ENCODE data around the gene PSMB5. TPM values are rescaled to one million over a fixed set of nuclear protein-coding genes. Genes with fewer than 3 reads are reported as not detected.

PSMB5 gene
- total and polyA plus RNA-seq, 2 of the 13 experiments (the other 11 are each of a cell fraction or from before 2014, with no cell fraction given), result 705 to 871 TPM

DNA sequence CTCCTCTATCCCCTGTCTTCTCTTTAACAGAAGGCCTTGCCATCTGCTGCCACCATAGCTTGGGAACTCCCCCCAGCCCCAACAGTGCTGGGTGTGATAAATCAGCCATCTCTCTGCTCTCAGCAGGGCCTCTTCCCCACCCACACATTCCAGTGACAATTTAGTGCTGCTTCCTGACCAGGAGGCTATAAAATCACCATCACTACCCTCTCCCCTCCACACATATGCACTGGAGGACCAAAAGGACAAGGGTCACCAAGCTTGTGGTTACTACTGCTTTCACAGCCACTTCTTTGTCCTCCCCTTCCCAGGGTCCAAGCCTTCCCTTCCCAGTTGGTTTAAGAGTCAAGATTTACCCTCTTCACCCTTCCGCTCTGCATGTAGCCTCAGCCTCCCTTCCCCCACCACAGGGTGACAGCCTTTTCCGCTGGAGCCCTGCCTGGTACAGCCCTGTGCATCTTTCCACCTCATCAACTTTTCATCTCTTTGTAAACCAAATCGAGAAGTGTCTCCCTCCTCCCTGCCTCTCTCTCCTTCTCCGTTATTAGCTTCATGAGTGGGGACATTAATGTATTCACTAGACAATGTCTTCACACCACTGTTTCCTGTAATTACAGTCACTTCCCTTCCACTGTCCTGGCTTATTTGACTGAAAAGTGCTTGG, 9.4 kb downstream of the PSMB5 start:
- ChIA-PET CTCF (ENCODE audit: low intra/inter-chr PET ratio, low total read pairs) (no interaction called here), POLR2A (interaction anchor here (1.0 to 15.1 kb wide), 8 partner anchors 9 to 96 kb away, joined by 3 to 203 read pairs (median 6); partner anchors contain the start of genes ACIN1, C14orf119, PRMT5 and PSMB5)
- Histone ChIP-seq H4K20me1 (ENCODE audit: insufficient read depth, low read length) (0 out of 2 replicates have a peak, but pooled peaks cover 6% of the 10 kb centered on the region), H3K79me2 (ENCODE audit: insufficient read depth, low read length) (peaks cover 14% of the 10 kb centered on the region), H2AFZ (ENCODE audit: low read length) (no peak overlapping the region), H3K4me1 (ENCODE audit: insufficient read depth, low read length) (peaks cover 29% of the 10 kb centered on the region), H3K36me3 (replicated peaks in 1 of 2; ENCODE audit: control insufficient read depth in 1 of 2, insufficient read depth in 2 of 2, low read length in 2 of 2) (peaks cover 23 to 38% of the 10 kb centered on the region in 2 experiments), H3K4me2 (ENCODE audit: low read depth, low read length) (no peak overlapping the region), H3K4me3 (replicated peaks in 1 of 3; ENCODE audit: insufficient read depth in 1 of 3, low read depth in 2 of 3, low read length in 3 of 3) (no peak overlapping the region), H3K9ac (ENCODE audit: insufficient read depth, low read depth, low read length) (no peak overlapping the region), H3K27me3 (ENCODE audit: control insufficient read depth in 1 of 2, insufficient read depth in 2 of 2, low read length in 2 of 2) (no peaks in the 10 kb centered on the region), H3K27ac (ENCODE audit: extremely low read length, insufficient read depth, low read length) (no peak overlapping the region), H3K9me3 (ENCODE audit: low read length) (no peaks in the 10 kb centered on the region)
- no peak for FAIRE-seq
- WGBS (ENCODE audit: low lambda C conversion rate), result 92% methylated on average over 4 of the region's 4 CpGs
- intact Hi-C loops (cut with micrococcal nuclease; ENCODE audit: unreplicated experiment) (no loop called here), in situ Hi-C loops (cut with HindIII; ENCODE audit: extremely low pct_ligation_motif_present, low pct_unique_long_range_greater_than_20kb) (no loop called here)
- ATAC-seq, result peak; percentile 11
- DNase-seq (ENCODE audit: low spot score), result no peak
- BruUV-seq (replicated peaks), result no TSS peak
- TF ChIP-seq WIZ (CRISPR knock-in tag; IDR thresholded peaks at IDR 0.05) (no peak), ZFP1 (CRISPR knock-in tag; IDR thresholded peaks at IDR 0.05) (no peak), XRCC5 (optimal IDR thresholded peaks at IDR 0.05; ENCODE audit: low read length) (peak; percentile 14), ZNF496 (CRISPR knock-in tag; IDR thresholded peaks at IDR 0.05; ENCODE audit: insufficient replicate concordance) (no peak), ZNF513 (CRISPR knock-in tag; conservative IDR thresholded peaks at IDR 0.05) (no peak), TCF7L2 (IDR thresholded peaks at IDR 0.05; ENCODE audit: low read depth, low read length) (no peak), PHB2 (IDR thresholded peaks at IDR 0.05; ENCODE audit: partially characterized antibody) (no peak), AFF4 (CRISPR knock-in tag; IDR thresholded peaks at IDR 0.05) (no peak), THAP11 (CRISPR knock-in tag; IDR thresholded peaks at IDR 0.05) (no peak), POLR2G (IDR thresholded peaks at IDR 0.05; ENCODE audit: low read depth, low read length) (peak; percentile 72), HNF4A (CRISPR knock-in tag; IDR thresholded peaks at IDR 0.05) (peak; percentile 37; the same call in 1 of the 2 replicates), ZNF276 (CRISPR knock-in tag; IDR thresholded peaks at IDR 0.05; ENCODE audit: low read depth) (0 out of 2 replicates have a peak, but pooled peaks have one; percentile 10), ATF7 (IDR thresholded peaks at IDR 0.05) (no peak), ATF7 (CRISPR knock-in tag; IDR thresholded peaks at IDR 0.05) (peak; percentile 49; the same call in 1 of the 2 replicates), PLRG1 (conservative IDR thresholded peaks at IDR 0.05) (no peak), RBM22 (optimal IDR thresholded peaks at IDR 0.05; ENCODE audit: low read length) (peak; percentile 99), POLR2AphosphoS5 (IDR thresholded peaks at IDR 0.05; ENCODE audit: low read depth, low read length) (peak; percentile 45; the same call in 1 of the 2 replicates), MAFG (CRISPR knock-in tag; IDR thresholded peaks at IDR 0.05) (no peak), NFE2L2 (IDR thresholded peaks at IDR 0.05; ENCODE audit: low read length) (no peak), HCFC1 (IDR thresholded peaks at IDR 0.05; ENCODE audit: low read depth, low read length) (no peak)
